ENCODE results near the gene CHRM1.

DNA sequence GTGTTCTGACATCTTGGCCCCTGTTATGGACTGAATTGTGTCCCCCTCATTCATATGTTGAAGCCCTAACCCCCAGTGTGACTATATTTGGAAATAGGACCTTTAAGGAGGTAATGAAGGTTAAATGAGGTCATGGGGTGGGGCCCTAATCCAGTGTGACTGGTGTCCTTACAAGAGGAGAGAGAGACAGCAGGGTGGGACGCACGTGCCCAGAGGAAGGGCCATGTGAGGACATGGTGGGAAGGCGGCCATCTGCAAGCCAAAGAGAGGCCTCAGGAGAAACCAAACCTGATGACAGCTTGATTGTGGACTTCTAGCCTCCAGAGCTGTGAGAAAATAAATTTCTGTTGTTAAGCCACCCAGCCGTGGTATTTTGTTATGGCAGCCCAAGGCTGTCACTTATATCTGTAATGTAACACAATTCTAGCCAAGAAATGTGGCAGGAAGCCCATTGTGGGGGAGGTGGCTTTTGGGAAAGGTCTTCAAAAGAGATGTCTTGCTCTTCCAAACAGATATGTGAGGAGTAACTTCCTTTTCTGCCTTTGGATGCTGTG lies 39.9 kb upstream of the CHRM1 start:
- no peak for TF ChIP-seq MAX (IDR thresholded peaks at IDR 0.05)
- TF ChIP-seq FOXM1 (IDR thresholded peaks at IDR 0.05; ENCODE audit: borderline replicate concordance, low read depth): no peak
- no peak for TF ChIP-seq YY1 (IDR thresholded peaks at IDR 0.05; ENCODE audit: low read depth)
